Measurements from ENCODE around the gene BAHCC1.

GRCh38 chr17:81433656-81434055 is 38.4 kb downstream of the BAHCC1 start:
- TF ChIP-seq REST (IDR thresholded peaks at IDR 0.05; ENCODE audit: borderline replicate concordance) = no peak
- no peak for TF ChIP-seq EZH2 (IDR thresholded peaks at IDR 0.05; ENCODE audit: borderline replicate concordance, insufficient read depth, low read length, poor library complexity, severe bottlenecking)
- no peak for TF ChIP-seq EP300 (conservative IDR thresholded peaks at IDR 0.05; ENCODE audit: poor library complexity, severe bottlenecking)
- no peak for TF ChIP-seq CTCF (IDR thresholded peaks at IDR 0.05; ENCODE audit: poor library complexity, severe bottlenecking)
- TF ChIP-seq MXI1 (conservative IDR thresholded peaks at IDR 0.05; ENCODE audit: poor library complexity, severe bottlenecking) = no peak
- TF ChIP-seq TAF1 (IDR thresholded peaks at IDR 0.05; ENCODE audit: low read depth) = no peak
